Progenitor cell of endocrine pancreas (in vitro differentiated cells): ENCODE results near the gene NOP16. TPM values are rescaled to one million over a fixed set of nuclear protein-coding genes. Genes with fewer than 3 reads are reported as not detected.

ENCODE experiments used
- DNase-seq: peaks from one replicate; pipeline ENCODE4 v3.0.0; 2021; ENCODE audit warnings: low spot score; ENCODE audit not compliant: unreplicated experiment
- H3K27ac Mint-ChIP-seq: 2 replicates; pipeline ENCODE4 v1.8.0; 2021; ENCODE audit warnings: mild to moderate bottlenecking, moderate library complexity, mixed read lengths
- H3K27me3 Mint-ChIP-seq: 2 replicates; pipeline ENCODE4 v1.8.0; 2021; ENCODE audit warnings: mixed read lengths
- H3K36me3 Mint-ChIP-seq: 2 replicates; pipeline ENCODE4 v1.8.0; 2022; ENCODE audit warnings: mixed read lengths; ENCODE audit not compliant: insufficient read depth
- H3K4me1 Mint-ChIP-seq: 2 replicates; pipeline ENCODE4 v1.8.0; 2021; ENCODE audit warnings: low read depth, mixed read lengths
- H3K4me3 Mint-ChIP-seq: 2 replicates; pipeline ENCODE4 v1.8.0; 2021; ENCODE audit warnings: low read depth, mild to moderate bottlenecking, moderate library complexity, mixed read lengths
- H3K9me3 Mint-ChIP-seq: 2 replicates; pipeline ENCODE4 v1.8.0; 2021; ENCODE audit warnings: low read depth, mixed read lengths
- microRNA-seq: library from miRNA; unstranded; fragments of <30 nt; microRNA quantifications from one replicate; pipeline ENCODE4 v1.1.0, GENCODE V29; 2020; ENCODE audit warnings: borderline number of aligned reads; ENCODE audit not compliant: unreplicated experiment
- total RNA-seq: library from RNA; stranded (reverse); gene quantifications from 2 replicates; pipeline ENCODE4 v1.2.1, GENCODE V29; 2021
- TF ChIP-seq, protein P1 (sequence below): fragments of 200-600 bp; sonication (generic); IDR thresholded peaks from one replicate; pipeline ENCODE4 v1.5.0; 2021; ENCODE audit warnings: antibody characterized with exemption, mild to moderate bottlenecking; ENCODE audit not compliant: unreplicated experiment

The NOP16 gene
- total RNA-seq, 1 donor from 2014 or later: 21.9 TPM

DNA sequence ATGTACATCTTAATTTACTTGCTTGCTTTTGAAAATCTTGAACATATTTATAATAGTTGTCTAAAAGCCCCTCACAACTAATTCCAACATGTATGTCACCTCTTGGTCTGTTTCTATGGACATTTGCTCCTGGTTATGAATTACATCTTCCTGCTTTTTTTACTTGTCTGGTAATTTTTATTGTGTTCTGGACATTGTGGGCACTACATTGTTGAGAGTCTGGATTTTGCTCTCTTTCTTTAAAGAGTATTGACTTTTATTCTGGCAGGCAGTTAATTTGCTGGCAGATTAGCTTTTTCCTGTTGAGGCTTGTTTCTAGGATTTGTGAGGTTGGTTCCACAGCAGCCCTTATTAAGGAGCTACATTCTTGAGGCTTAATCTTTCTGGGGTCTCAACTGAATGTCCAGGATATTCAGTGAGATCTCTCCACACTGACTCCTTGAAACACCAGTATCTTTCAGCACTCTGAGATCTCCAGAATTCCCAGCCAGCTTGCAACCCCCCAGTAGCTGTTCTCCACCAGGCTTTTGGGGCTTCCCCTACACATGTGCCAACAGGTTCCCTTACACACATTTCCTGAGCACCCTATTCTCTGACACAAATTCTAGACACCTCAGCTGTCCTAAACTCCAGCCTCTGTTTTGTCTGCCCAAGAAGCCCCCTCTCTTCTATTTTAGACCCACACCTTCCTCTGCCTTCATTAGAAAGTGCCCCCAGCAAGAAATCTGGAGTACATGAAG, 54.2 kb downstream of the NOP16 start:
- TF ChIP-seq, protein P1, sequence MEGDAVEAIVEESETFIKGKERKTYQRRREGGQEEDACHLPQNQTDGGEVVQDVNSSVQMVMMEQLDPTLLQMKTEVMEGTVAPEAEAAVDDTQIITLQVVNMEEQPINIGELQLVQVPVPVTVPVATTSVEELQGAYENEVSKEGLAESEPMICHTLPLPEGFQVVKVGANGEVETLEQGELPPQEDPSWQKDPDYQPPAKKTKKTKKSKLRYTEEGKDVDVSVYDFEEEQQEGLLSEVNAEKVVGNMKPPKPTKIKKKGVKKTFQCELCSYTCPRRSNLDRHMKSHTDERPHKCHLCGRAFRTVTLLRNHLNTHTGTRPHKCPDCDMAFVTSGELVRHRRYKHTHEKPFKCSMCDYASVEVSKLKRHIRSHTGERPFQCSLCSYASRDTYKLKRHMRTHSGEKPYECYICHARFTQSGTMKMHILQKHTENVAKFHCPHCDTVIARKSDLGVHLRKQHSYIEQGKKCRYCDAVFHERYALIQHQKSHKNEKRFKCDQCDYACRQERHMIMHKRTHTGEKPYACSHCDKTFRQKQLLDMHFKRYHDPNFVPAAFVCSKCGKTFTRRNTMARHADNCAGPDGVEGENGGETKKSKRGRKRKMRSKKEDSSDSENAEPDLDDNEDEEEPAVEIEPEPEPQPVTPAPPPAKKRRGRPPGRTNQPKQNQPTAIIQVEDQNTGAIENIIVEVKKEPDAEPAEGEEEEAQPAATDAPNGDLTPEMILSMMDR: no peak
- no peaks in the 10 kb centered on the region for H3K4me1 Mint-ChIP-seq
- H3K9me3 Mint-ChIP-seq: no peaks in the 10 kb centered on the region
- no peak overlapping the region for H3K27ac Mint-ChIP-seq
- H3K36me3 Mint-ChIP-seq: peaks cover 18% of the 10 kb centered on the region
- no peak overlapping the region for H3K4me3 Mint-ChIP-seq
- no peak for DNase-seq
- H3K27me3 Mint-ChIP-seq: no peaks in the 10 kb centered on the region

Small RNA genes lying within 50 kb of the gene (microRNA-seq; reads per million reads assigned to microRNA genes)
- gene MIR1271: 6.6 reads per million, percentile 6 among the genes with 10 or more reads in this experiment

Other genes with a start within 250 kb of the NOP16 start
- 33.0 and 35.7 TPM in 2 replicates for gene SIMC1, start 150.2 kb downstream of the NOP16 start, total RNA-seq
- gene KIAA1191, start 26.8 kb downstream of the NOP16 start, total RNA-seq: 109 and 111 TPM in 2 replicates
- gene ARL10, start 23.1 kb downstream of the NOP16 start, total RNA-seq: 24.5 and 29.5 TPM in 2 replicates
- 88.0 and 96.8 TPM in 2 replicates for gene HIGD2A, start 153 bp upstream of the NOP16 start, total RNA-seq
- gene CLTB, start 27.9 kb upstream of the NOP16 start, total RNA-seq: 27.9 and 29.1 TPM in 2 replicates
- 53.6 and 54.6 TPM in 2 replicates for gene FAF2, start 59.8 kb upstream of the NOP16 start, total RNA-seq
- gene RNF44, start 148.8 kb upstream of the NOP16 start, total RNA-seq: 153 and 156 TPM in 2 replicates
- gene CDHR2, start 160.7 kb upstream of the NOP16 start, total RNA-seq: 1.5 and 1.6 TPM in 2 replicates
- gene GPRIN1, start 221.6 kb upstream of the NOP16 start, total RNA-seq: 5.9 TPM in 2 replicates
- gene SNCB, start 241.9 kb upstream of the NOP16 start, total RNA-seq: 0.24 TPM in 1 of 2 replicates, not detected in the other
- not detected in 2 replicates for gene EIF4E1B, start 242.1 kb upstream of the NOP16 start, total RNA-seq